Measurements from ENCODE around the gene DNAJC12.
"Not testable (repeated sequence)": the region's sequence is repeated elsewhere in the genome, so short reads cannot be mapped to it uniquely, and the experiment has no call there.

Gene DNAJC12

GRCh38 chr10:67839511-67839910, 1.5 kb upstream of the DNAJC12 start:
- DNase-seq (ENCODE audit: low read depth) = not testable (repeated sequence)

GRCh38 chr10:67836972-67837371, 1.0 kb downstream of the DNAJC12 start:
- no peak for DNase-seq (ENCODE audit: low read depth)

- no peak for DNase-seq (ENCODE audit: low read depth)
Observed at GRCh38 chr10:67836488-67836887, 1.5 kb downstream of the DNAJC12 start.

- DNase-seq (ENCODE audit: low read depth) = not testable (repeated sequence)
Observed at GRCh38 chr10:67835541-67836394, 2.2 kb downstream of the DNAJC12 start.

- no peak for DNase-seq (ENCODE audit: low read depth)
Observed at GRCh38 chr10:67834375-67834774, 3.6 kb downstream of the DNAJC12 start.

- DNase-seq (ENCODE audit: low read depth) = no peak
Observed at GRCh38 chr10:67827811-67828210, 10.2 kb downstream of the DNAJC12 start.

- no peak for DNase-seq (ENCODE audit: low read depth)
Observed at GRCh38 chr10:67819768-67820204, 18.2 kb downstream of the DNAJC12 start.

GRCh38 chr10:67818323-67818722, 19.7 kb downstream of the DNAJC12 start:
- DNase-seq (ENCODE audit: low read depth) = no peak

- DNase-seq (ENCODE audit: low read depth) = no peak
Observed at GRCh38 chr10:67816719-67817118, 21.3 kb downstream of the DNAJC12 start.

GRCh38 chr10:67815571-67816059, 22.4 kb downstream of the DNAJC12 start:
- no peak for DNase-seq (ENCODE audit: low read depth)

- DNase-seq (ENCODE audit: low read depth) = no peak
Observed at GRCh38 chr10:67812007-67812406, 26.0 kb downstream of the DNAJC12 start.

- DNase-seq (ENCODE audit: low read depth) = no peak
Observed at GRCh38 chr10:67809107-67809506, 28.9 kb downstream of the DNAJC12 start.

- DNase-seq (ENCODE audit: low read depth) = no peak
Observed at GRCh38 chr10:67808704-67809103, 29.3 kb downstream of the DNAJC12 start.

GRCh38 chr10:67807855-67808456, 30.0 kb downstream of the DNAJC12 start:
- no peak for DNase-seq (ENCODE audit: low read depth)

- DNase-seq (ENCODE audit: low read depth) = no peak
Observed at GRCh38 chr10:67804395-67804678, 33.7 kb downstream of the DNAJC12 start.

GRCh38 chr10:67803588-67804394, 34.2 kb downstream of the DNAJC12 start:
- DNase-seq (ENCODE audit: low read depth) = no peak

- no peak for DNase-seq (ENCODE audit: low read depth)
Observed at GRCh38 chr10:67802767-67803538, 35.0 kb downstream of the DNAJC12 start.

GRCh38 chr10:67801118-67801517, 36.9 kb downstream of the DNAJC12 start:
- DNase-seq (ENCODE audit: low read depth) = no peak

GRCh38 chr10:67794909-67795460, 43.0 kb downstream of the DNAJC12 start:
- DNase-seq (ENCODE audit: low read depth) = no peak

GRCh38 chr10:67794256-67794655, 43.7 kb downstream of the DNAJC12 start:
- no peak for DNase-seq (ENCODE audit: low read depth)

- no peak for DNase-seq (ENCODE audit: low read depth)
Observed at GRCh38 chr10:67793313-67793712, 44.7 kb downstream of the DNAJC12 start.

- no peak for DNase-seq (ENCODE audit: low read depth)
Observed at GRCh38 chr10:67792653-67793052, 45.3 kb downstream of the DNAJC12 start.
